ENCODE data around the gene IL2RA.

- TF ChIP-seq, protein P1, sequence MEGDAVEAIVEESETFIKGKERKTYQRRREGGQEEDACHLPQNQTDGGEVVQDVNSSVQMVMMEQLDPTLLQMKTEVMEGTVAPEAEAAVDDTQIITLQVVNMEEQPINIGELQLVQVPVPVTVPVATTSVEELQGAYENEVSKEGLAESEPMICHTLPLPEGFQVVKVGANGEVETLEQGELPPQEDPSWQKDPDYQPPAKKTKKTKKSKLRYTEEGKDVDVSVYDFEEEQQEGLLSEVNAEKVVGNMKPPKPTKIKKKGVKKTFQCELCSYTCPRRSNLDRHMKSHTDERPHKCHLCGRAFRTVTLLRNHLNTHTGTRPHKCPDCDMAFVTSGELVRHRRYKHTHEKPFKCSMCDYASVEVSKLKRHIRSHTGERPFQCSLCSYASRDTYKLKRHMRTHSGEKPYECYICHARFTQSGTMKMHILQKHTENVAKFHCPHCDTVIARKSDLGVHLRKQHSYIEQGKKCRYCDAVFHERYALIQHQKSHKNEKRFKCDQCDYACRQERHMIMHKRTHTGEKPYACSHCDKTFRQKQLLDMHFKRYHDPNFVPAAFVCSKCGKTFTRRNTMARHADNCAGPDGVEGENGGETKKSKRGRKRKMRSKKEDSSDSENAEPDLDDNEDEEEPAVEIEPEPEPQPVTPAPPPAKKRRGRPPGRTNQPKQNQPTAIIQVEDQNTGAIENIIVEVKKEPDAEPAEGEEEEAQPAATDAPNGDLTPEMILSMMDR (conservative IDR thresholded peaks at IDR 0.05; ENCODE audit: low read depth, low read length): no peak
- TF ChIP-seq EZH2 (IDR thresholded peaks at IDR 0.05; ENCODE audit: borderline replicate concordance, low read depth, low read length, poor library complexity, severe bottlenecking): no peak
These were observed 56.2 kb downstream of the IL2RA start for GRCh38 chr10:6005856-6006395.

All from A673 (cell line).